Upper lobe of left lung (tissue), 6 donors: ENCODE results near the gene LDAH. TPM values are rescaled to one million over a fixed set of nuclear protein-coding genes. Genes with fewer than 3 reads are reported as not detected.

ENCODE experiments used
- ATAC-seq, 2 donors: fragments of 200-7000 bp; cut with Tn5 transposase; one replicate each; pipeline ENCODE4 v1.9.1; 2022; ENCODE audit warnings: mild to moderate bottlenecking in 2 of 2, moderate library complexity in 2 of 2; ENCODE audit not compliant: low FRiP score in 2 of 2
- DNase-seq, 2 donors: peaks; one replicate each; pipeline ENCODE4 v3.0.0-alpha.2; 2019 to 2020
- H3K27ac ChIP-seq, 4 donors: fragments of 200-600 bp; sonication (generic); one replicate each; pipeline ENCODE4 v1.5.1; 2016 to 2019
- H3K27me3 ChIP-seq, 4 donors: fragments of 200-600 bp; sonication (generic); one replicate each; pipeline ENCODE4 v1.5.1; 2017 to 2019
- H3K36me3 ChIP-seq, 4 donors: fragments of 200-600 bp; sonication (generic); one replicate each; pipeline ENCODE4 v1.5.1; 2016 to 2019
- H3K4me1 ChIP-seq, 4 donors: fragments of 200-600 bp; sonication (generic); one replicate each; pipeline ENCODE4 v1.5.1; 2018 to 2019
- H3K4me3 ChIP-seq, 4 donors: fragments of 200-600 bp; sonication (generic); one replicate each; pipeline ENCODE4 v1.5.1; 2017 to 2019; ENCODE audit warnings: mild to moderate bottlenecking in 2 of 4, moderate library complexity in 1 of 4
- H3K9me3 ChIP-seq, 4 donors: fragments of 200-600 bp; sonication (generic); one replicate each; pipeline ENCODE4 v1.5.1; 2018 to 2019
- CTCF ChIP-seq, 6 experiments: fragments of 450-650 bp in 4 of 6; fragments of 200-600 bp in 2 of 6; sonication (generic) in 2 of 6; IDR thresholded peaks; one replicate each; pipeline ENCODE4 v1.5.1; 2016 to 2019; ENCODE audit warnings: antibody characterized with exemption in 6 of 6
- EP300 ChIP-seq, 4 donors: sonication (generic); formaldehyde crosslinking; IDR thresholded peaks; one replicate each; pipeline ENCODE4 v1.5.1; 2017; ENCODE audit warnings: antibody characterized with exemption in 4 of 4, control low read depth in 2 of 4
- POLR2A ChIP-seq, 4 donors: fragments of 450-650 bp; IDR thresholded peaks; one replicate each; pipeline ENCODE4 v1.5.1; 2016 to 2017; ENCODE audit warnings: antibody characterized with exemption in 4 of 4, mild to moderate bottlenecking in 2 of 4
- POLR2AphosphoS5 ChIP-seq, 2 donors: sonication (generic); formaldehyde crosslinking; IDR thresholded peaks; one replicate each; pipeline ENCODE4 v1.5.1; 2017; ENCODE audit warnings: antibody characterized with exemption in 2 of 2
- WGBS, 2 donors: methylation state at CpG; one replicate each; pipeline ENCODE4 v1.1.5; 2017 to 2018; 5-methylcytosine and 5-hydroxymethylcytosine counted together
- total RNA-seq, 6 donors: library from RNA; depleted of rRNA in 4 of 6; stranded (reverse); fragments of >200 nt in 4 of 6; gene quantifications; one replicate each; pipeline versions ENCODE4 v1.1.0 to v1.2.1, GENCODE V29; 2016 to 2021
- donor health status: DM: no; HTN: no; CAD: no; lungs with moderate emphysema.
- donor health status: DM: no; HTN: yes; CAD: no; lungs with severe emphysema.

The LDAH gene
- total RNA-seq: 10 to 100 TPM in 4 of 6 donors, 1 to 10 TPM in 2; 7.3 to 18.9 (median 13.0) TPM

DNA sequence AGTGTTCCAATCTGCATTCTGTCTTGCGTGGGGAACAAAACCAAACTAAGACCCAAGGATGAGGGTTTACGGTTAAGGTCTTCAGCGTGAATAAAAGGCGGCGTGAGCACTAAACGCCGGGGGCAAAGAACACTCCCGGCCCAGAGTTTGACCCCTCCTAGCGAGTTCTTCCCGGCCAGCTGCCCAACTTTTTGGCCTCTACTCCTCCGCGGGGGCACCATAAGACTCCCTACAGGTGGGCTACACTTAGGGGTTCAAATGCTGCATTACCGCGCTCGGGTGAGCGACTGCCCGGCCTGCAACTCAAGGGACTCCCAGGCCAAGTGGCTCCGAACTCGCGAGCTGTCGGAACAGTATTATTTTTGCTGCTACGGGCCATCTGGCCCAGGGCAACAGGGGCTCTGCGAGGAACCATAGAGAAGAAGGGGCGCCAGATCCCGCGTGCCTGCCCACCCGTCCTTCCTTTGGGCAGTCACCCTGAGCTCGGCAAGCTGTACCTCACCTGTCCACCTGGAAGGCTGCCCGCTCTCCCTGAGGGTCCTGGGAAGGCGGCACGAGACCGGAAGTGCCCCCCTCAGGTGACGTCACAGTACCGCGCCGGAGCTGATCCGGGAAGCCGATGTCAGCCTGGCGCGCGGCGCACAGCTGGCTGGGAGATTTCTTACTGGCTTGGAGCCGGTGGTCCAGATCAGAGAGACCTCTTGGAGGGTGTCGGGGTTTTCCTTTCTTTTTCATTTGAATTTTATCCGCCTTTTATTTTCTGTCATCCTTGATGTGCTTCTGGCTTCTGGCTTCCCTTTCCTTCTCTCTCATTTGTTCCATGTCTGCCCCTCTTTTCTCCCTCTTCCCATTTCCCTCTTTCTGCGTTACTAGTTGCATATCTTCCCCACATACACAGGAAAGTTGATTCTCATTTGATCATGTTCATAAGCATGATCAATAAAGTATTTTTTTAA lies at the start of gene LDAH:
TSS of gene LDAH (minus strand) at position 567 of the 956 bp plus-strand sequence. CDS start 21,638 bp downstream, outside the sequence.
- H3K4me3 ChIP-seq: peak within 1 kb of the TSS; percentile 57 to 88 (median 75)
- 1% methylated on average over 30 to 46 of the region's 46 CpGs for WGBS, 2 donors
- DNase-seq (peak; percentile 87 to 97), ATAC-seq (peak; percentile 93 to 97)
- peak in 3 of 4 donors; percentile 55 to 78 (median 56) for TF ChIP-seq POLR2A (IDR thresholded peaks at IDR 0.05)
- peak in 2 of 6 experiments; percentile 15 to 32 for TF ChIP-seq CTCF (IDR thresholded peaks at IDR 0.05)
- TF ChIP-seq EP300 (IDR thresholded peaks at IDR 0.05): peak in 2 of 4 donors; percentile 16 to 88
- TF ChIP-seq POLR2AphosphoS5 (IDR thresholded peaks at IDR 0.05): peak; percentile 95 to 96
- H3K27me3 ChIP-seq: no peaks in the 10 kb centered on the region
- no peaks in the 10 kb centered on the region for H3K9me3 ChIP-seq
- peaks cover 0 to 5% (median 4%) of the 10 kb centered on the region in 4 donors for H3K4me1 ChIP-seq
- H3K36me3 ChIP-seq: no peaks in the 10 kb centered on the region
- H3K27ac ChIP-seq: peak within 1 kb of the TSS; percentile 85 to 96 (median 93)

DNA sequence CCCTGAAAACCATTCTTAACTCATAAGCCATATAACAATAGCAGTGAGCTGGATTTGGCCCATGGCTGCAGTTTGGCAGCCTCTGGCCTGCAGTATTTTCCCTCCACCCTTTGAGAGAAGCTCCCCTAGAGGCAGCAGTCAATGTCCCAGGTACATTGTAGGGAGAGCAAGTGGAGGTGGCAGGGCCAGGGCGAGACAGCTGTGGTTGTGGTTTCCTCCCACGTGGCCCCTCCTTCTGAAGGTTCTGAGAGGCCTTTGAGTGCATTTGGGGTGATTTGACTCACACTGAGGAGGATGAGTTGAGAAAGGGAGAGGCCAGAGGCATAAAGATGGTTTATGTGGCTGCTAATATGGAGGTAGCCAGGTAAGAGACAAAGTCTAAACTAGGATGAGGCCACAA lies 45.5 kb upstream of the LDAH start:
- Histone ChIP-seq H3K27ac (no peak overlapping the region), H3K9me3 (peaks cover 0 to 3% (median 0%) of the 10 kb centered on the region in 4 donors), H3K4me1 (no peaks in the 10 kb centered on the region), H3K36me3 (no peaks in the 10 kb centered on the region), H3K27me3 (no peaks in the 10 kb centered on the region), H3K4me3 (no peak overlapping the region)
- ATAC-seq (no peak), DNase-seq (no peak)
- TF ChIP-seq POLR2AphosphoS5 (IDR thresholded peaks at IDR 0.05) (no peak), EP300 (IDR thresholded peaks at IDR 0.05) (no peak), POLR2A (IDR thresholded peaks at IDR 0.05) (no peak), CTCF (IDR thresholded peaks at IDR 0.05) (no peak)
- WGBS, 2 donors: 25 to 33% methylated on average over 2 of the region's 2 CpGs

DNA sequence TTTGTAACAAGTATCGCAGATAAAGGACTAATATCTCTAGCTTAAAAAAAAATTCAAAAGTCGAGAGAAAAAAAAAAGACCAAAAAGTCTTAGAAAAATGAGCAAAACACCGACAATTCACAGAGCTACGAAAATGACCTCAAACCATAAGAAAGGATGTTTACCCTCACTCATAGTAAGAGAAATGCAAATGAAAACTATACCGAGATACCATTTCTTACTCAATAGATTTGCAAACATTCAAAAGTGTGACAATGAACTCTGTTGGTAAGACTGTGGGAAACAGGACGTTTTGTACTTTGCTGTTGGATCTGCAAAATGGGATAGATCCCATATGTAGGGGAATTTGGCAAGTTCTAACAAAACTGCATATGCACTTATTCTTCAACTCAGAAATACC lies 39.9 kb upstream of the LDAH start:
- DNase-seq: no peak
- H3K9me3 ChIP-seq: peaks cover 0 to 3% (median 0%) of the 10 kb centered on the region in 4 donors
- ATAC-seq: no peak
- H3K27ac ChIP-seq: no peak overlapping the region
- TF ChIP-seq EP300 (IDR thresholded peaks at IDR 0.05) (no peak), POLR2AphosphoS5 (IDR thresholded peaks at IDR 0.05) (no peak), CTCF (IDR thresholded peaks at IDR 0.05) (no peak), POLR2A (IDR thresholded peaks at IDR 0.05) (no peak)
- no peaks in the 10 kb centered on the region for H3K4me1 ChIP-seq
- 62 to 69% methylated on average over 6 of the region's 6 CpGs for whole genome bisulfite sequencing, 2 donors
- H3K36me3 ChIP-seq: no peaks in the 10 kb centered on the region
- no peaks in the 10 kb centered on the region for H3K27me3 ChIP-seq
- no peak overlapping the region for H3K4me3 ChIP-seq

DNA sequence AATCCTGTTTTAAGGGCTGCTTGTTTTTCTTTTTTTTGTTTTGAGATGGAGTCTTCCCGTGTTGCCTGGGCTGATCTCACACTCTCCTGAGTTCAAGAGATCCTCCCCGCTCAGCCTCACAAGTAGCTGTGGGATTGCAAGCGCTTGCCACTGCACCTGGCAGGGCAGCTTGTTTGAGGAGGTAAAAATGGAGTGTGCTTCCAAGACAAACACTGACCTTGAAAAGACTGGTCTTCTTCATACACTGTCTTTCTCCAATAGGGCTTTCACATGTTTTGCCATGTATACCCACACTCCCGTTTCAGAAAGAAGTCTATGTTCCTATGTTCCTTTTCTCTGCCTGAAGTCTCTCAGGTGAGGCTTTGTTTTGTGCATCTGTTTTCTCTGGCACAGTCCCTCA lies 32.6 kb upstream of the LDAH start:
- H3K4me1 ChIP-seq: no peaks in the 10 kb centered on the region
- no peaks in the 10 kb centered on the region for H3K9me3 ChIP-seq
- no peak overlapping the region for H3K4me3 ChIP-seq
- H3K27me3 ChIP-seq: no peaks in the 10 kb centered on the region
- no peaks in the 10 kb centered on the region for H3K36me3 ChIP-seq
- 80 to 90% methylated on average over 4 of the region's 4 CpGs for WGBS, 2 donors
- TF ChIP-seq POLR2AphosphoS5 (IDR thresholded peaks at IDR 0.05): no peak
- TF ChIP-seq POLR2A (IDR thresholded peaks at IDR 0.05): no peak
- TF ChIP-seq CTCF (IDR thresholded peaks at IDR 0.05): no peak
- no peak for TF ChIP-seq EP300 (IDR thresholded peaks at IDR 0.05)
- DNase-seq (no peak), ATAC-seq (no peak)
- H3K27ac ChIP-seq: no peak overlapping the region
